H54 (cell line): ENCODE measurements around the gene DYRK3.

Source experiments
- DNase-seq: peaks from one replicate; pipeline ENCODE4 v3.0.0; 2011; ENCODE audit warnings: low spot score, mixed read lengths; ENCODE audit not compliant: insufficient read length
- FAIRE-seq: peaks from 3 replicates; lab custom pipeline; 2011; peaks lifted over from hg19 to GRCh38; lab: Jason Lieb, UNC
- POLR2A ChIP-seq: IDR thresholded peaks from 2 replicates; pipeline ENCODE4 v1.6.1; 2011; ENCODE audit warnings: low read depth, mild to moderate bottlenecking, low read length

Gene DYRK3

DNA sequence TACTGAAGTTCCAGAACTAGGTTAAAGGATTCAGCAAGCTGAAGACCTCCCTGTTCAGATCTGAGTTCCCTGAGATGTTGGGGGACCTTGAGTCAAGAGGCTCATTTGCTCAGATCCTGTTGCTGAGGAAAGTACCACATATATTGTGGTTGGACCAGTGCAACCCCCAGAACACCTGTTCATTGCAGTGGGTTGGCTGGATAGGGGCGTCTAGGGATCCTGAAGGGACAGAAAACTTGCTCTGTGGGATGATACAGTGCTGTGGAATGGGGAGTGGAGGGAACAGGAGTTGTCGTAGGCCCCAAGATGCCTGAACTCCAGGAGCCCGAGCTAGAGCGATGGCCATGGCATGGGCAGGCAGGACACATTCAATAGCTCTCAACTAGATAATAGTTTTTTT lies 24.8 kb downstream of the DYRK3 start:
- no peak for TF ChIP-seq POLR2A
- FAIRE-seq (no peak), DNase-seq (no peak)

DNA sequence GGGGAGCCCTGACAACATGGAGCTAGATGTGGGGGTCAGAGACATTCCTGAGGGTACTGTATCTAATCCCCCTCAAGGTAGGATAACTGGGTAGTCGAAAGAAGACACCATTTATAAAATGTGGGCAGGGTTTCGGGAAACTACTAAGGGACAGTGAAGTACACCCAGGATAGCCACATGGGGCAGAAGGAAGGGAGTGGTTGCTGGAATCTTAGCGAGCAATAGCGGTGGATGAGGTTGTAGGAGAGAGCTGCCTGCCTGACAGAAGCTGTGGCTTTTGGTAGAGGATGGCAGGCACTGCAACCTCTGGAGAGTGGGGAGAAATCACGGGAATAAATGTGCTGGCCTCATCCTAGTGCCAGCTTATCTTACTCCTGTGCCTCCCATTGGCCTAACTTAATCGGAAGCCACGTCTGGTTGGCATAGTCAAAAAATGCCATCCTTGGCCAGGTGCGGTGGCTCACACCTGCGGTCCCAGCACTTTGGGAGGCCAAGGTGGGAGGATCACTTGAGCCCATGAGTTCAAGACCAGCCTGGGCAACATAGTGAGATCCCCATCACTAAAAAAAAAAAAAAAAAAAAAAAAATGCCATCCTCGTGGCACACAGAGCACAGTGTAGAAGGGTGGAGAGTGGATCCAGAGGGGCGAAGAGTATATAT lies 26.0 kb downstream of the DYRK3 start:
- DNase-seq = no peak
- no peak for FAIRE-seq
- TF ChIP-seq POLR2A = no peak

DNA sequence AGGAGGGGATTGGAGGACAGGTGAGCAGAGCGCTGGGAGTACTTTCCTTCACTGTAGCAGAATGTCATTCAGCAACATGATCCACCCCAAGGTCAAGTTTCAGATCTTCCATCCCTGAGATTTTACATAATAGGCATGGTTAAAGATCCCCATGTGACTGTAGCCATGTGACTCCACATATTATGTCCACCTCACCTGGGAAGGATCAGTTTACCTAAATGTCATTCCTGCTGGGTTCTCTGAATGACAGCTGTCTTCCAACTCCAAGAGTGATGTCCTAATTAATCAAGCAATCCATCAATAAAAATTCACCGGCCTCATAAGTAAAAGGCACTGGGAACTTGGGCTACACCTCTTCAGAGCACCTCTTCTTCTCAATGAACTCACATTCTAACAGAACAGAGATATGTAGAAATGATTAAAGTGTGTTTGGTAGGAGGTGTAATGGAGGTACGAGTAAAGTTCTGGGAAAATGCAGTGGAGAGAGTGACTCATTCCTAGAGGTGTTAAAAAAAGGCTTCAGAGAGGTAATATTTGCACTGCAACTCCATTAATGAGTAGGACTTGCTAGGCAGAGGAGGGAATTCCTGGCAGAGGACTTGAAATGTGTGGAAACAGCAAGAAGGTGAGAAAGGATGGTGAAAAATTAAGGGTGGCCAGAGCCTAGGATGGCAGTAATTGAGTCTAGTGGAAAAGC lies 27.2 kb downstream of the DYRK3 start:
- no peak for DNase-seq
- FAIRE-seq = no peak
- no peak for TF ChIP-seq POLR2A

DNA sequence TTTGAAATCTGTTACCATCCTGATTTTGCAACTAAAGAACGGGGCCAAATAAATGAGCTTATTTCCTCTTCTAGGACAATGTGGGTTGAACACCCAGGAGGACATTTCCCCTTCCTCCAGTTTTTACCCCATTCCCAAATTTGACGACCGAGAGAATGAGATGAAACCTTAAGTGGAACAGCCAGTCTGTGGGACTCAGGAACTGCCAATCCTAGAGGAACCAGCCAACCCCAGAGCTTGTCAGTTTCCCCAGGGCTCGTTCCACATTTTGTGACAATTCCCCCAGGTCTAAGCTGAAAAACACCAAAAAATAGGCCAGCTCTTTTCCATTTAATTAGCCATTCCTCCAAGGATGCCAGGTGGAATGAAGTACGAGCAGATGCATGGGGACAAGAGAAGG lies 28.0 kb downstream of the DYRK3 start:
- no peak for FAIRE-seq

DNA sequence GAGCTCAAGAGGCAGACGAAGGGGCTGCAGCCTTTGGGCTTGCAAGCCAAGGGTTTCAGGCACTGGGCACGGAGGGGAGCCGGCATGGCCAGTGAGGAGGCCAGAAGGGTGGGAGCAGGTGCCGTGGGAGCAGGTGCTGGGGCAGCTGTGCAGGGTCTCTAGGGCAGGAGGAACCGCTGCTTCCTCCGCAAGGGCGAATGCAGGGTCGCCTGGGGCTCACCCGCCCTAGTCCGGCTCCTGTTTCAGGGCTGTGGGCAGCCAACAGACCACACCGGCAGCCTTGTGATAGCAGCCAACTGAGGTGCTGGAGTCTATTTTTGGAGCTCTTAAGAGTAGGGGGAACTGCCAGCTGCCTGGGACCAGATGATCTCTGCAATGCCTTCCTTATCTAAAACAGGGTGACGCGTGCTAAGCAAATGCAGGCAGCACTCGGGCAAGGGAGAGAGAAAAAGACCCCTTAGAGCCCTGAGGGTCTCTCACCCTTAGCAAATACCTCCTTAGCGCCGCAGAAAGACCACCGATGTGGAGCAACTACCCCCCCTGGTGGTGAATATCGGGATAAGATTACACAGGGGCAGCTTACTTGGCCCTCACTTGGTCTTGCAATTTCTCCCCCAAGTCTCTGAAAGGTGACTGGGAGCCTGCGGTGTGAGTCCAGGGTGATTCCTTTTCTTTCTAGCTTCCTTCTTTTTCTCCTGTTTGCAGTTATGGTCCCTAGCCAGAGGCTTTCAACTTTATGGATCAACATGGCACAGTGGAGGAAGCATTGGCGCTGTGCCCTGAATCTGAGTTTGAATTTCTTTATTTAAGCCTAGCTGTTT lies 28.7 kb downstream of the DYRK3 start:
- no peak for TF ChIP-seq POLR2A
- no peak for DNase-seq
- FAIRE-seq = no peak

More for the DNA sequence above, 28.0 kb downstream of the DYRK3 start:
- TF ChIP-seq POLR2A = no peak
- no peak for DNase-seq

DNA sequence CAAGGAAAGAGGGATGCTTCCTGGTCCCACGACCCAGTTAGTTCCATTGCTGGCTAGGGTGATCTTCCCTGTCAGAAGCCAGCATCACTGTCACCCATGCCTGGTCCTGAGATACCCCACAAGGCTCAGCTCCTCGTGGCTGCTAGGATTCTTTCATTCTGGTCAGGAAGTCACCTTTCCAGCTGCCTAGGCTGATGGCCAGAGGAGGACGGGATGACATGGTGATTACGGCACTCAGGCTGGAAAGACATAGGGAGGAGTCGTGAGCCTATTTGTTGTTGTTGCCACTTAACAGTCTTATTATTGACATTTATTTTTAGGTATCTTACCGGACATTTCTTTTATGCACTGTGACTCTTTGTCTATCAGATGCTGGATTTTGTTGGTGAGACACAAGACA lies 29.4 kb downstream of the DYRK3 start:
- no peak for FAIRE-seq
- no peak for DNase-seq
- TF ChIP-seq POLR2A = no peak

DNA sequence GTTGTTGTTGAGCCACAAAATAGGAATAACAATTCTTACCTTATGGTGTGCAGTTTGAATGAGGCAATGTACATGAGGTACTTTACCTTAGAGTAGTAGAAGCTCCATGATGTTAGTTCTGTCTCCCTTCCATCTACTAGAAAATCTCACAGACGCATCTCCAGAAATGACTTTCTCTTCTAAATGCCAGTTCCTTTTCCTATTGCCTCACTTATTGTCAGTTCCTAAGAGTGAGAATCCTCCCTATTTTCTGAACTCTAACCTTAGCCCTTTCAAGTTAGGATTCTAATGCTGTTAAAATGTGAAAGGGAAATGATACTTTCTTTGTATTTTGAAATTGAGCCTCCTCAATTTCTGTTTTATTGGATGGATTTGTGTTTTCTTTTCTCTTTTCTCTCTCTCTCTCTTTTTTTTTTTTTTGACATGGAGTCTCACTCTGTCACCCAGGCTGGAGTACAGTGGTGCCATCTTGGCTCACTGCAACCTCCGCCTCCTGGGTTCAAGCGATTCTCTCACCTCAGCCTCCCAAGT lies 30.8 kb downstream of the DYRK3 start:
- no peak for TF ChIP-seq POLR2A
- DNase-seq (no peak), FAIRE-seq (no peak)

DNA sequence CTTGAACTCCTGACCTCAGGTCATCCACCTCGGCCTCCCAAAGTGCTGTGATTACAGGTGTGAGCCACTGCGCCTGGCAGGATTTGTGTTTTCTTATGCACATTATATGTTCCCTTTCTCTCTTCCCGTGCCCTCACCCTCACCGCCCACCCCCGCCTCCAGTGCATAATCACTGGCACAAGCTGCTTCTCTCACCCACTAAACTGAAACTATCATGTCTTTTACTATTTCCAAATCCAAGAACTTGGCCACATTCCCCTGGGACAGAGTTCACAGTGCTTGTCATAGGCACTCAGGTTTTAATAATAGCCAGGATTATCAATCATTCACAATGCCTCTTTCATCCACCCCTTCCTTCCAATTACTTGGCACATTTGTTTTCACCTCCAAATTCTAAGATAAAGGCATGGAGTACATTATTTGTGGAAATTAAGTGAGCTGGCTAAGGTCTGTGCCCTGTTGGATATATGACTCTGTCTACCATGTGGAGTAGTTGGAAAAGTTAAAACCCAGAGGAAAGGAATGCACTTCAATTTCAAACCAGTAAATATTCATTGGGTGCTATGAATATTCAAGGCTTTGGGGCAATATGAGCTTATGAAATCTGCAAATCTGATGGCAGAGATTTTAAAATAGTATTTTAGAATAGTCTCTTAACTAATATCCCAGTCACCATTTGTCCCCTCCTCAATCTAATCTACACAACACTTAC lies 31.8 kb downstream of the DYRK3 start:
- FAIRE-seq (no peak), DNase-seq (no peak)
- no peak for TF ChIP-seq POLR2A

DNA sequence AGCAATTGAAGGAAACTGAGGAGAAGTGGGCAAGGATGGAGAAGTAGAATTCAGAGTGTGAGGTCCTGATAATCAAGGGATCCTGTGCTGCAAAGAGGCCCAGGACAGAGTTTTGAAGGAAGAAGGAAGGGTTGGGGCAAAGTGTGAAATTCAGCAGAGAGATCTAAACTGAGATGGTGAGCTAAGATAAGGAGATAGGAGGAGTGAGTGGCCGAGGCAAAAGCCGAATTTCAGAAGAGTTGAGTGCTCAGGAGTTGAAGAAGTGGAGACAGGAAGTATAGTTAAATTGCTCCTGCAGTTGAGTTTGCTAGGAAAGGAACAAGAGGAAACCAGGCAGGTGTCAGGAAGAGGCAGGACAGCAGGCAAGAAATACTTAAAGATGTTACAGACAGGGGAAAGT lies 33.0 kb downstream of the DYRK3 start:
- TF ChIP-seq POLR2A = no peak
- FAIRE-seq = no peak
- DNase-seq = no peak

DNA sequence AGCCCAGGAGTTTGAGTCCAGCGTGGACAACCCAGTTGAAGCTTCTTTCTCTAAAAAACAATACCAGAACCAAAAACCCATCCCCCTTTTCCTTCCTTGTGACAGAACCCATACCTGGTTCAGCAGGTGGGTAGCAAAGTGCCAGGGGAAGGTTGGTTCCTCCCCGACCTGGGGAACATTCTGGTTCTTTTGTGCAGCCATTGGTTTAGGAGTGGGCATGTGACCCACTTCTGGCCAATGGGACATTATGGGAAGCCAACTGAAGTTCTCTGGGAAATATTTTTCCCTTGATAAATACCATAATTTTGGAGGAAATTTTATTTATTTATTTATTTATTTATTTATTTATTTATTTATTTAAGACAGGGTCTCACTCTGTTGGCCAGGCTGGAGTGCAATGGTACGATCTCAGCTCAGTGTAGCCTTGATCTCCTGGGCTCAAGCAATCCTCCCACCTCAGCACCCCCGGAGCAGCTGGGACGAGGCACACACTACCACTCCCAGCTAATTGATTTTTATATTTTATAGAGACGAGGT lies 33.6 kb downstream of the DYRK3 start:
- no peak for TF ChIP-seq POLR2A

DNA sequence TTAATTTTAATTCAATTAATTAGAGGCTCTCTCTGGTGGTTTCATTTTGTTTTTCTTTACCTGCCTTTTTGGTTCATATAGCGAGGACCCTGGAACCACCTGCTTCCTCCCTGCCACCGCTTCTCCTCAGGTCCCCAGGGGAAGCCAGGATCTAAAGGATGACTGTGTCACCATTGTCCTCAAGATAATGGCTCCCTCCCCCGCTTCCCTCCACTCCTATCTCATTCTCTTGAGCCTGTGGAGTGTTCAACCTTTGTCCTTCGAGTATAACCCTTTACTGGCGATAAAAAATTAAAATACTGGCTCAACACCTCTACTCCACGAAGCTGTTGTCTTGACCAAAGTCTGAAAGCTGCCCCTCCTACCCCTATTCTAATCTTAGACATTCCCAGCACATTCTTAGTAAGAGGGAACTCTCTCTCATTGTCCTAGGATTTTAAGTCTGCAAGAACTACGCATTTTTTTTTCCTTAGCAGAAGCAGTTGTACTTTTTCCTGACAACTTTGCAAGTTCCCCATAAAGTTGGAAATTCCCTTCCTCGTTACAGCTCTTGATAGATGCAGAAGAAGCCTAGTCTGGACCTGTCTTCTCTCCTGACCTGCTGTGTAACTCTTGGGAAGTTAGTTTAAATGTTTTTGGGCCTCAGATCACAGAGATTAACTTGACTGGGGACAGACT lies 36.8 kb downstream of the DYRK3 start:
- no peak for TF ChIP-seq POLR2A
- FAIRE-seq = no peak
- no peak for DNase-seq

More for the DNA sequence above, 33.6 kb downstream of the DYRK3 start:
- DNase-seq (no peak), FAIRE-seq (no peak)

DNA sequence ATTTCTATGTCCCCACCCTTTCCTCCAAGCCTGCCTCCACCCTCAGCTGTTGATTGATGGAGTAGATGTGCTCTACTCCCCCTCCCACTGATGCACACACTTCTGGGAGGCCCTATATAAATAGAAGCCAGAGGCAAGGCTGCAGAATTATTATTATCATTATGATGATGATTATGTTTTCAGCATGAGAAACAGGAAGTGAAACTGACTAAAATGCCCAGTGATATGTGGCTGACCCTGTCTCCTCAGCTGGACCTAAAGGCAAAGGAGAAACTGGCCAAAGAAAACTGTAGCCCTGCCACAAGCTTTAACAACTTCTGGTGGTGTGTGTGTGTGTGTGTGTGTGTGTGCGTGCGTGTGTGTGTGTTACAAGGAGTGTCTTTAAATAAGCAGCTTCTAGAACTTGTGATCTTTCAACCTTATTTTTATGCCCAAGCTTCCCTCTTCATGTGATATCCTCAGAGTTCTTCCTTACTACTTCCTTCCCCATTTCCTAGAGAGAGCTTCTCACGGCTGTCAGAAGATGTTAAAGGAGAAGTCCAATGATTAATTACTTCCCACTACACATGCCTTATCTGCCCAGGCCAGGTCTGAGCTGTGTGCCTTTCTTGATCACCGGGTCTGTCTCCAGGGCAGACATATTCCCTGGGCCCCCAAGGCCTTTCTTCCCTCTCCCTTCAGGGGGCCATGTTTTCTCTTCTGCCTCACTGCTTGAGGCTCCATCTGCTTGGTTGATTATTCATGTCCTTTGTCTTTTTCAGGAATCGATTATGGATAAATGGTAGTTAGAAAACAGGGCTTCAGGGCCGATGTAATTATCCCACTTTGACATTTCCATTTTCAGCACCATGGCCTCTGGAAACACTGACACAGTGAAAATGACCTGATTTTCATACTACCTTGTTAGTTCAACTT lies 37.8 kb downstream of the DYRK3 start:
- FAIRE-seq = no peak
- no peak for TF ChIP-seq POLR2A
- no peak for DNase-seq
